HCT116 (cell line): ENCODE results near the gene SCARF2. TPM values are rescaled to one million over a fixed set of nuclear protein-coding genes. Genes with fewer than 3 reads are reported as not detected.

Source experiments
- ATAC-seq: fragments of 200-7000 bp; cut with Tn5 transposase; 2 replicates; pipeline ENCODE4 v1.9.1; 2020; ENCODE audit warnings: mild to moderate bottlenecking, moderate library complexity
- BruUV-seq: library from RNA; stranded (reverse); fragments of 400-500 nt; replicated peaks from 2 replicates; lab custom pipeline; 2021; lab: Mats Ljungman, UMichigan
- CTCF ChIA-PET: fragments of 300-600 bp; sonication (Branson Sonifier 250); formaldehyde crosslinking; loops from one replicate; lab custom pipeline; 2021; ENCODE audit warnings: antibody characterized with exemption; lab: Charles Lee
- POLR2A ChIA-PET: fragments of 300-600, 350-600 bp; sonication (Branson Sonifier 250); formaldehyde crosslinking; loops from one replicate; lab custom pipeline; 2021; ENCODE audit warnings: antibody characterized with exemption; lab: Charles Lee
- RAD21 ChIA-PET, 2 experiments: fragments of 300-600 bp; sonication (Branson Sonifier 250); formaldehyde crosslinking; loops; one replicate each; lab custom pipeline; 2023; ENCODE audit warnings: low total read pairs in 2 of 2; ENCODE audit not compliant: uncharacterized antibody in 2 of 2, unreplicated experiment in 2 of 2, low non-redundant PET in 1 of 2; lab: Charles Lee
- DNase-seq: peaks from one replicate; pipeline ENCODE4 v3.0.0-alpha.2; 2010; ENCODE audit warnings: low read depth, low spot score
- H2AFZ ChIP-seq: fragments of 200-600 bp; shearing (Covaris generic), sonication (generic); 2 replicates; pipeline ENCODE4 v1.6.1; 2017; ENCODE audit warnings: low read depth, mixed run types, mixed read lengths, antibody characterized with exemption, low read length; ENCODE audit not compliant: poor library complexity, severe bottlenecking
- H3K27ac ChIP-seq: 2 replicates; pipeline ENCODE4 v1.5.1; 2012; ENCODE audit warnings: low read depth, low read length
- H3K27me3 ChIP-seq: fragments of 200-600 bp; sonication (generic); 2 replicates; pipeline ENCODE4 v1.6.1; 2016; ENCODE audit warnings: mixed run types, low read length, mixed read lengths; ENCODE audit not compliant: insufficient read depth
- H3K36me3 ChIP-seq, 2 experiments: fragments of 200-500 bp in 1 of 2; fragments of 200-600 bp in 1 of 2; sonication (Bioruptor generic) in 1 of 2; sonication (generic) in 1 of 2; 2 replicates each; pipeline versions ENCODE4 v1.5.1 to v1.6.1; 2014 to 2016; ENCODE audit warnings: low read length in 2 of 2, inconsistent platforms in 1 of 2, mixed read lengths in 1 of 2, mixed run types in 1 of 2; ENCODE audit not compliant: insufficient read depth in 2 of 2, control insufficient read depth in 1 of 2
- H3K4me1 ChIP-seq, 2 experiments: fragments of 200-600 bp in 1 of 2; sonication (generic) in 1 of 2; 2 replicates each; pipeline versions ENCODE4 v1.5.1 to v1.6.1; 2012 to 2017; ENCODE audit warnings: low read length in 2 of 2, inconsistent platforms in 1 of 2, mild to moderate bottlenecking in 1 of 2, mixed read lengths in 1 of 2, mixed run types in 1 of 2, moderate library complexity in 1 of 2; ENCODE audit not compliant: insufficient read depth in 2 of 2, control insufficient read depth in 1 of 2
- H3K4me2 ChIP-seq: fragments of 200-600 bp; sonication (generic); 2 replicates; pipeline ENCODE4 v1.6.1; 2017; ENCODE audit warnings: mixed run types, low read length, mixed read lengths
- H3K4me3 ChIP-seq, 2 experiments: fragments of 200-600 bp in 1 of 2; sonication (generic) in 1 of 2; replicated peaks in 1 of 2; 2 replicates each; pipeline ENCODE4 v1.5.1; 2011 to 2016; ENCODE audit warnings: low read length in 2 of 2, control low read depth in 1 of 2, low read depth in 1 of 2, mild to moderate bottlenecking in 1 of 2, mixed read lengths in 1 of 2, mixed run types in 1 of 2
- H3K79me2 ChIP-seq: fragments of 200-600 bp; sonication (generic); 2 replicates; pipeline ENCODE4 v1.6.1; 2017; ENCODE audit warnings: mild to moderate bottlenecking, mixed run types, low read length, moderate library complexity, mixed read lengths; ENCODE audit not compliant: insufficient read depth
- H3K9ac ChIP-seq: fragments of 200-600 bp; sonication (generic); 2 replicates; pipeline ENCODE4 v1.6.1; 2016; ENCODE audit warnings: low read length, mixed read lengths
- H3K9me2 ChIP-seq: fragments of 200-600 bp; sonication (generic), shearing (Covaris generic); 2 replicates; pipeline ENCODE4 v1.6.1; 2017; ENCODE audit warnings: mixed run types, mild to moderate bottlenecking, moderate library complexity; ENCODE audit not compliant: insufficient read depth
- H3K9me3 ChIP-seq, 2 experiments: fragments of 200-500 bp in 1 of 2; fragments of 200-600 bp in 1 of 2; sonication (Bioruptor generic) in 1 of 2; sonication (generic) in 1 of 2; 2 replicates each; pipeline ENCODE4 v1.6.1; 2014 to 2017; ENCODE audit warnings: low read length in 2 of 2, mixed read lengths in 2 of 2, inconsistent platforms in 1 of 2, low read depth in 1 of 2, mild to moderate bottlenecking in 1 of 2, mixed run types in 1 of 2, moderate library complexity in 1 of 2; ENCODE audit not compliant: control insufficient read depth in 1 of 2, insufficient read depth in 1 of 2
- H4K20me1 ChIP-seq: fragments of 200-600 bp; sonication (generic), shearing (Covaris generic); 2 replicates; pipeline ENCODE4 v1.6.1; 2017; ENCODE audit warnings: mixed run types, mild to moderate bottlenecking, moderate library complexity; ENCODE audit not compliant: insufficient read depth
- EGR1 ChIP-seq: IDR thresholded peaks from 2 replicates; pipeline ENCODE4 v1.6.1; 2012; ENCODE audit warnings: low read depth
- EZH2 ChIP-seq: fragments of 200-600 bp; sonication (generic); IDR thresholded peaks from 2 replicates; pipeline ENCODE4 v1.6.1; 2017; ENCODE audit warnings: antibody characterized with exemption, mixed run types
- MAX ChIP-seq: IDR thresholded peaks from 2 replicates; pipeline ENCODE4 v1.6.1; 2012
- POLR2A ChIP-seq: IDR thresholded peaks from 2 replicates; pipeline ENCODE4 v1.7.0; 2011; ENCODE audit warnings: borderline replicate concordance; ENCODE audit not compliant: insufficient read depth, insufficient read length; ENCODE audit errors: extremely low read depth
- RAD21 ChIP-seq: IDR thresholded peaks from 2 replicates; pipeline ENCODE4 v1.6.1; 2012; ENCODE audit warnings: low read depth, mild to moderate bottlenecking
- SIN3A ChIP-seq: IDR thresholded peaks from 2 replicates; pipeline ENCODE4 v1.6.1; 2012; ENCODE audit warnings: low read depth
- SRF ChIP-seq: IDR thresholded peaks from 2 replicates; pipeline ENCODE4 v1.6.1; 2012; ENCODE audit warnings: low read depth
- ZNF274 ChIP-seq: fragments of 200-500 bp; sonication (Bioruptor generic); IDR thresholded peaks from 2 replicates; pipeline ENCODE4 v1.6.1; 2014; ENCODE audit warnings: mild to moderate bottlenecking, low read depth, low read length, inconsistent platforms
- intact Hi-C: fragments of 100-400 bp; cut with micrococcal nuclease; formaldehyde crosslinking; loops from 2 replicates; pipeline ENCODE4 v1.10.0; 2022
- total RNA-seq: library from RNA; stranded (reverse); gene quantifications from one replicate; pipeline ENCODE4 v1.2.1, GENCODE V29; 2021; ENCODE audit not compliant: unreplicated experiment
- TF ChIP-seq, protein P1 (sequence below), 3 experiments: fragments of 200-600 bp in 1 of 3; sonication (generic) in 1 of 3; IDR thresholded peaks in 2 of 3; conservative IDR thresholded peaks in 1 of 3; 2 replicates each; pipeline ENCODE4 v1.5.1; 2012 to 2017; ENCODE audit warnings: low read depth in 2 of 3, low read length in 2 of 3, antibody characterized with exemption in 1 of 3, borderline replicate concordance in 1 of 3, control low read depth in 1 of 3, mild to moderate bottlenecking in 1 of 3, mixed read lengths in 1 of 3, mixed run types in 1 of 3, moderate library complexity in 1 of 3; ENCODE audit not compliant: insufficient read depth in 1 of 3

Gene SCARF2
- total RNA-seq, 1 experiment from 2014 or later = 2.5 TPM

GRCh38 chr22:20423906-20424551 lies 13.6 kb downstream of the SCARF2 start:
- intact Hi-C loops = no loop called here
- Histone ChIP-seq H3K4me2 (no peak overlapping the region), H3K36me3 (no peaks in the 10 kb centered on the region), H3K27ac (no peak overlapping the region), H3K9me2 (no peaks in the 10 kb centered on the region), H3K27me3 (no peaks in the 10 kb centered on the region), H4K20me1 (no peaks in the 10 kb centered on the region), H3K4me1 (peaks cover 3 to 8% of the 10 kb centered on the region in 2 experiments; a peak in 3 of 4 replicates), H3K9me3 (no peaks in the 10 kb centered on the region), H2AFZ (no peak overlapping the region), H3K4me3 (no peak overlapping the region), H3K9ac (no peak overlapping the region), H3K79me2 (no peaks in the 10 kb centered on the region)
- no peak for TF ChIP-seq RAD21
- TF ChIP-seq SRF = no peak
- TF ChIP-seq POLR2A = no peak
- no peak for TF ChIP-seq MAX
- TF ChIP-seq, protein P1, sequence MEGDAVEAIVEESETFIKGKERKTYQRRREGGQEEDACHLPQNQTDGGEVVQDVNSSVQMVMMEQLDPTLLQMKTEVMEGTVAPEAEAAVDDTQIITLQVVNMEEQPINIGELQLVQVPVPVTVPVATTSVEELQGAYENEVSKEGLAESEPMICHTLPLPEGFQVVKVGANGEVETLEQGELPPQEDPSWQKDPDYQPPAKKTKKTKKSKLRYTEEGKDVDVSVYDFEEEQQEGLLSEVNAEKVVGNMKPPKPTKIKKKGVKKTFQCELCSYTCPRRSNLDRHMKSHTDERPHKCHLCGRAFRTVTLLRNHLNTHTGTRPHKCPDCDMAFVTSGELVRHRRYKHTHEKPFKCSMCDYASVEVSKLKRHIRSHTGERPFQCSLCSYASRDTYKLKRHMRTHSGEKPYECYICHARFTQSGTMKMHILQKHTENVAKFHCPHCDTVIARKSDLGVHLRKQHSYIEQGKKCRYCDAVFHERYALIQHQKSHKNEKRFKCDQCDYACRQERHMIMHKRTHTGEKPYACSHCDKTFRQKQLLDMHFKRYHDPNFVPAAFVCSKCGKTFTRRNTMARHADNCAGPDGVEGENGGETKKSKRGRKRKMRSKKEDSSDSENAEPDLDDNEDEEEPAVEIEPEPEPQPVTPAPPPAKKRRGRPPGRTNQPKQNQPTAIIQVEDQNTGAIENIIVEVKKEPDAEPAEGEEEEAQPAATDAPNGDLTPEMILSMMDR (IDR thresholded peaks at IDR 0.05 in 2 of 3, conservative IDR thresholded peaks at IDR 0.05 in 1 of 3; ENCODE audit: borderline replicate concordance in 1 of 3, insufficient read depth in 1 of 3, low read depth in 2 of 3, low read length in 2 of 3) = no peak
- TF ChIP-seq EGR1 = no peak
- no peak for TF ChIP-seq ZNF274
- no peak for TF ChIP-seq EZH2
- TF ChIP-seq SIN3A = no peak
- ChIA-PET RAD21 (no interaction called here), CTCF (no interaction called here), POLR2A (no interaction called here)
- DNase-seq = no peak
- no TSS peak for BruUV-seq
- no peak for ATAC-seq
